Testis (tissue), 2 donors: ENCODE data around the gene RIMBP2.

Experiments used
- CTCF ChIP-seq, 3 experiments: fragments of 450-650 bp in 2 of 3; fragments of 200-600 bp in 1 of 3; sonication (generic) in 1 of 3; IDR thresholded peaks; one replicate each; pipeline ENCODE4 v1.5.1; 2016 to 2019; ENCODE audit warnings: antibody characterized with exemption in 3 of 3, mild to moderate bottlenecking in 2 of 3, moderate library complexity in 1 of 3
- POLR2A ChIP-seq: fragments of 450-650 bp; IDR thresholded peaks from one replicate; pipeline ENCODE4 v1.6.1; 2017; ENCODE audit warnings: antibody characterized with exemption, mild to moderate bottlenecking, moderate library complexity

GRCh38 chr12:130522244-130522834 lies 193.8 kb downstream of the RIMBP2 start:
- TF ChIP-seq CTCF (IDR thresholded peaks at IDR 0.05) = no peak
- no peak for TF ChIP-seq POLR2A
